Measurements from ENCODE around the gene CBLC.

GRCh38 chr19:44765033-44765948 lies 12.4 kb upstream of the CBLC start:
- TF ChIP-seq POLR2A (IDR thresholded peaks at IDR 0.05; ENCODE audit: low read depth, low read length) (no peak), POLR2AphosphoS5 (IDR thresholded peaks at IDR 0.05; ENCODE audit: low read depth, low read length) (no peak)

Measured in GM12892 (cell line).